NCI-H2196 (cell line): ENCODE measurements around the gene APBB1.
"Not testable (repeated sequence)": the region's sequence is repeated elsewhere in the genome, so short reads cannot be mapped to it uniquely, and the experiment has no call there.

Source experiments
- DNase-seq: peaks from one replicate; lab custom pipeline; 2025; ENCODE audit not compliant: unreplicated experiment; lab: John Stamatoyannopoulos, UW

APBB1 gene

DNA sequence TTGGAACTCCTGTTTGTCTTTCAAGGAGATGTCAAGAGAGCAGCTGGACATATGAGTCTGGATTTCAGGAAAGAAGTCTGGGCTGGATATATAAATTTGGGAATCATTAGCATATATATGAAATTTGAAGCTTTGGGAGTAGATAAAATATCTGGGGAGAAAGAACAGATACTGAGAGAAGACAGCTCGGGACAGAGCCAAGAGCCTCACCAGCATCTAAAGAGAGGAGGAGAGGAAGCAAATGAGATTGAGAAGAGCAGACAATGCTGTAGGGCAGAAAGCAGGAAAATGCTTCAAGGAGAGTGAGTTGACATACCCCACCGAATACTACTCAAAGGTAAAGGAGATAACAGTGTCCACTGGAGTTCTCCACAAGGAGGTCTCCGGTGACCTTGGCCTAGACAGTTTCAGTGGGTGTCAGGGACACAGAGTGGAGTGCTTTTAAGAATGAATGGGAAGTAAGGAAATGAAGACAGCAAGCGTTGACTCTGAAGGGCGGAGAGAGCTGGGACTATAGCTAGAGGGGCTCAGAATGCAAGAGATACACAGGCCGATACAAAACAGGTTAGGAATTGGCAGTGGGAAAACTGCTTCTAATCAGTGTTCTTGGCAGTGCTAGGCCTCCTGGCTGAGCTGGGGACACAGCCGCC is 862 bp downstream of the APBB1 start:
- no peak for DNase-seq

- DNase-seq, result no peak
Measured at GRCh38 chr11:6415797-6416196, 3.1 kb downstream of the APBB1 start.

DNA sequence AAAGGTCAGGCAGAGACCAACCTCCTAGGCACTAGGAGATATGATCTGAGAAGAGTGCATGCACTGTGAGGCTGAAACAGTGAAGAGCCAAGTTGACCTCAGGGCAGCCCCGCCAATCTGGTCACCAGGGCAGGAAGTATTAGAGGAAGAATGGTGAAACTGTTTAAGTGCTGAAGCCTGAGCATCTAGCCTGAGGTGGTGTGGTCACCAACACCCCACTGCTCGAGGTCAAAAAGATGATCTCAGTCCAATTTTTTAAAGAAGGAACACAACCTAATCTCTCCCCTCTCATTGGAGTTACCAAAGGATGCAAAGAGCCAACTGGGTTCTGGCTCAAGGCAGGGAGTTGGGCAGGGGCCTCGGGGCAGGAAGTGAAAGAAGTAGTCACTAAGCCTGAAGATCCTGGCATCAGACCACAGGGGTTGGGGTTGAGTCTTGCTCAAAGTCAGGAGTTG is 4.0 kb downstream of the APBB1 start:
- no peak for DNase-seq

- DNase-seq, result no peak
Measured at GRCh38 chr11:6413791-6414201, 5.1 kb downstream of the APBB1 start.

DNA sequence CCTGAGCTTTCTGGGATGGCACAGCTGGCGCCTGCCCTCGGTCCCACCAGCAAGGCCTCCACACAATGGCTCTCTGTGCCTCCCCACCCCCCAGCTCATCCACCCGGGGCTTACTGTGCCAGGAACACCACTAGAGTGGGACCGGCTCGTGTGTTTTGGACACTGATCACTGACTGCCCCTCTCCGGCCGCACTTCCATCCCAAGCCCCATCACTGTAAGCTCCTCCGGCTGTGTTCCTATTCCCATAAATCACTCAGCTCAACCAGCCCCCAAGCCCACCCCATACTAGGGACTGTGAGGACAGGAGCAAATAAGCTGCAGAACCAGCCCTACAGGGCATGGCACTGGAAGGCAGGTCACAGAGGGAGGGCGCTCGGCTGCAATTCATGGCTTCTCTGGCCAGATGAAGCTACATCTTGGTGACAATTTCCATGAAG is 7.3 kb downstream of the APBB1 start:
- no peak for DNase-seq

- no peak for DNase-seq
Measured at GRCh38 chr11:6410695-6411430, 8.0 kb downstream of the APBB1 start.

GRCh38 chr11:6406370-6406769 is 12.5 kb downstream of the APBB1 start:
- DNase-seq, result no peak

GRCh38 chr11:6405846-6406245 is 13.0 kb downstream of the APBB1 start:
- no peak for DNase-seq

GRCh38 chr11:6405052-6405667 is 13.7 kb downstream of the APBB1 start:
- DNase-seq, result no peak

DNA sequence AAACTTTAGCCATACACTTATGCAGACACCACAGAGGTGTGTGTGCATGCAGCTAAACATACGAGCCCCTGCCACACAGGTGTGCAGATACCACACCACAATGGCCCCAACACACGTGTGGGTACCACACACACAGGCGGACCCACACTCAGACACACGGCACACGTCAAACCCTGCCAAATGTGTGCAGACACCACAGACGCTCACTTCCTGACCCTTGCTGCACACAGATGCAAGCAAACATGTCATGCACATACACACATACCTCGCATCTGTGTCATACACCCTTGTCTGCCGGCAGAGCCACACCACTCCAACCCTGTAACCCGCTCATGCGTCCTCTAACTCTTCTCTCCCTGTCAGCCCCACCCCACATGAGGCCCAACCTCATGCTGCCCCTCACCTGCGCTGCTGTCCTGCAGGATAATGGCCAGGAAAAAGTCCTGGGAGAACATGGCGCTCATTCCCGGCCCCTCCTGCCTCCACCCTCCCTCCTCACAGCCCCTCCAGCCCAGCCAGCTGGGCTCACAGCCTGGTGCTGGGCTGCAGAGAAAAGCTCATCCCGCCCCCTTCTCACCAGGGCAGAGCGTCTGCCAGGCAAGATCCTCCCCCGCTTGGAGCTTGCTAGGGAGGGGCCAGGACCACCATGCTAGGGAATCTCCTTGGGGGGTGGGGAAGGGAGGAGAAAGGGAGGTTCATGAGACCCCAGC is 14.4 kb downstream of the APBB1 start:
- no peak for DNase-seq

GRCh38 chr11:6403539-6403938 is 15.4 kb downstream of the APBB1 start:
- no peak for DNase-seq

GRCh38 chr11:6402561-6402981 is 16.3 kb downstream of the APBB1 start:
- no peak for DNase-seq

- DNase-seq, result no peak
Measured at GRCh38 chr11:6402061-6402470, 16.8 kb downstream of the APBB1 start.

DNA sequence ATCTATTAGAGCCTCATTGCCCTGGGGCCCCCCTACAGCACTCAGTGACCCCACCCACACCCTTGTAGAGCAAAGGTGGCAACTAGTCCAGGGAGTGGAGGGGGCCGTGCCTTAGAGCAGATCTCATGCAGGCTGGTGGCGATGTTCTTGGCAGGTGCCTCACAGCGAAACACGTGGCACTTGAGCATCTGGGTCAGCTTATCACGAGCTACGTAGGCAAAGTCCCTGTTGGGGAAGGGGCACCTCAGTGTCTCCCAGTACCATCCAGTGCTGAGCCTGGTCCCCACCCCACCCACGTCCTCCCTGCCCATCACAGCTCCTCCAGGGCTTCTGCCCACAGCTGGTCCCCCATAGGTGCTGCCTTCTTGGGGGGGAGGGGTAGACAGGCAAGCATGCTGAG is 17.4 kb downstream of the APBB1 start:
- no peak for DNase-seq

DNA sequence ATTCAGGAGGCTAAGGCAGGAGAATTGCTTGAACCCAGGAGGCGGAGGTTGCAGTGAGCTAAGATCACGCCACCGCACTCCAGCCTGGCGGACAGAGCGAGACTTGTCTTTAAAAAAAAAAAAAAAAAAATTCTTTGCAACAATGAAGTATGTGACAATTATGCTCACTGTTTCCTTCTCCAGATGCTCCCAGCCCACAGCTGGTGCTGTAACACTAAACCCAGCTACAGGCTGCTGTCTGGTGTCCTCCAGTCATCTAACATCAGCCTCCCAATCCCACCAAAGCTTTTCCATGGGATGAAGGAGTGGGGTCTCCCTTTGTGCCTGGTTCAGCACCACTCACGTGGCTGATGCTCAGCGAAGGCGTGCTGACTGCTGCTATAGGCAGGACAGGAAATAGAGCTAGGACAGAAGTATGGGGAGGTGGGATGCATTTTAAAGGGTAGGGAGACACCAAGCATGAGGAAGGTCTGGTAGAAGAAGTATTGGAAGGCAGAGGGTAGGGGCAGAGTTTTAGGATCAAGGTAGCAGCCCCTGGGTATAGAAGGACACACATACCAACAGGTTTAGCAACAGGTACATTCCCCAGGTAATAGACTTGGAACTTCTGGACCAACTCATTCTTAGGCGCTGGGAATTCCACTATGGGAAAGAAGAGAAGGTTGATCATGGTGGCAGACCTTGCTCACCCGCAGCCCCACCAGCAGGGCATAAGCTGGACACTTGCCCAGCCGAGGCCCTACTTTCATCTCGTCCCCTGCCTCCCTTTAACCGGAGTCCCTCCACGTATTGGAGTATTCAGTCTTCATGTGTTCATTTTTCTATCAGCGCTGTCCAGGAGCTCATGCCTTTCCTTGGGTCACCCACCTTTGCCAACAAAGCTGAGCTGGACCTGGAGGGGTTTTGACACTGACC is 18.2 kb downstream of the APBB1 start:
- no peak for DNase-seq

DNA sequence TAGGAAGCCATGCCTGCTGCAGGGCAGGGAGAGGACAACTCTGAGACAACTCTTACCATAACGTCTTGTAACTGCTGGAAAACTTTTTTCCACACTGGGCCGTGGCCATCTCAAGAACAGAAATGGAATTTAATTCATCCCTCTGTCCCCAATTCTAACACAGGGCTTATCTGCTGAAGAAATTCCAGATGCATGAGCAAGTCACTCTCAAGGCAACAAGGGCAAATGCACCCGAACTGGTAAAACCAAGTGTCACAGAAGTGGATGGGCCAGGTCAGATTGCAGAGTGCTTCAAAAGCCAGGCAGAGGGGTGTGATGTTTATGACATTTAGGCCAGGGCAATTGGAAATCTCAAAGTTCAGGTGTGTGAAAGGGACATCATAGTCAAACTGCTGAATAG is 21.3 kb downstream of the APBB1 start:
- no peak for DNase-seq

GRCh38 chr11:6397156-6397555 is 21.7 kb downstream of the APBB1 start:
- DNase-seq, result no peak

DNA sequence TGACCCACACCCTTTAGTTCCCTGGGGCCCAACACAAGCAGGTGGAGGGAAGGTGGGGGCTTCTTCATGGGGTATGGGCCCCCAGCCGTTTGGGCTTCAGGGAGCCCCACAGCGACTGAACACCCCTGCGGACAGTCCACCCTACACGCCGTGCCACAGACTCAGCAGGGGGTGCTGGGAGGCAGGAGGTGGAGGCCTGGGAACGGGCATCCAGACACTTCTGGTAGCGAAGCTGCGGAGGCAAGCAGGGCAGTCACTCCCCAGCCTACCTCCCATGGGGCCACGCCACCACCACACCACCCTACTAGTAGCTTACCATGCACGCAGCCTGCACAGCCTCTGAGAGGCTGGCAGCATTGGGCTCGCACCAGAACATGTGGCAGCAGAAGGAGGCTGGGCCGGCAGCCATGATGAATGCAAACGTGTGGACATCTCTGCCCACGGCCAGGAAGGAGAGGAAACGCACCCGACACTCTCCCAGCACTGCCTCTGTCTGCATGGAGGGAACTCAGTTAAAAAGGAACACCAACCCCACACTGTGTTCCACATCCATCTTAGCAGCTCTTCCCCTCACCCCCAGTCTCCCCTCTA is 23.3 kb downstream of the APBB1 start:
- DNase-seq, result no peak

DNA sequence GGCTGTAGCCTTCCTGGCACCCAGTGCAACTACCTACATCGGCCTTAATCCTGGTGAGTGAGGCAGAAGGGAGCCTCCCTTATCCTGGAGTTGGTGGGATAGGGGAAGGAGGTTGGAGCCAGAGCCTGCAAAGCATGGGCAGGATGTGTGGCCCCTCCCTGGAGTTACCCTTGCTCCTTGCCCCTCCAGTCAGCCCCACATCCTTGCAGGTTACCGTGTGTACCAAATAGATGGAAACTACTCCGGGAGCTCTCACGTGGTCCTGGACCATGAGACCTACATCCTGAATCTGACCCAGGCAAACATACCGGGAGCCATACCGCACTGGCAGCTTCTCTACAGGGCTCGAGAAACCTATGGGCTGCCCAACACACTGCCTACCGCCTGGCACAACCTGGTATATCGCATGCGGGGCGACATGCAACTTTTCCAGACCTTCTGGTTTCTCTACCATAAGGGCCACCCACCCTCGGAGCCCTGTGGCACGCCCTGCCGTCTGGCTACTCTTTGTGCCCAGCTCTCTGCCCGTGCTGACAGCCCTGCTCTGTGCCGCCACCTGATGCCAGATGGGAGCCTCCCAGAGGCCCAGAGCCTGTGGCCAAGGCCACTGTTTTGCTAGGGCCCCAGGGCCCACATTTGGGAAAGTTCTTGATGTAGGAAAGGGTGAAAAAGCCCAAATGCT is 24.8 kb downstream of the APBB1 start:
- no peak for DNase-seq

DNA sequence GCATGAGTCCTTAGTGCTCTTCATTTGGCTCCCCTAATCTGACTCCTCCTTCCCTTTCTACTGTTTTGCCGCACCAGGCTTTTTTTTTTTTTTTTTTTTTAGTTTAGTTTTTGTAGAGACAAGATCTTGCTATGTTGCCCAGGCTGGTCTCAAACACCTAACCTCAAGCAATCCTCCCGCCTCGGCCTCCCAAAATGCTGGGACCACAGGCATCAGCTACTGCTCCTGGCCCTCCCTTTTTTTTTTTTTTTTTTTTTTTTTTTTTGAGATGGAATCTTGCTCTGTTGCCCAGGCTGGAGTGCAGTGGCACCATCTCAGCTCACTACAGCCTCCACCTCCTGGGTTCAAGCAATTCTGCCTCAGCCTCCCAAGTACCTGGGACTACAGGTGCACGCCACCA is 26.6 kb downstream of the APBB1 start:
- not testable (repeated sequence) for DNase-seq
